H1 (cell line): ENCODE measurements around the gene WDFY4. TPM values are rescaled to one million over a fixed set of nuclear protein-coding genes. Genes with fewer than 3 reads are reported as not detected.

Source experiments
- ASH2L ChIP-seq: fragments of 200-600, 300-600 bp; sonication (generic); IDR thresholded peaks from one replicate; pipeline ENCODE4 v1.7.1; 2017; ENCODE audit warnings: low read length
- BCL11A ChIP-seq, 2 experiments: IDR thresholded peaks; one replicate each; pipeline ENCODE4 v1.6.1; 2011; ENCODE audit warnings: low read depth in 2 of 2, low read length in 2 of 2, mild to moderate bottlenecking in 2 of 2
- CHD1 ChIP-seq: IDR thresholded peaks from 2 replicates; pipeline ENCODE4 v1.6.1; 2012; ENCODE audit warnings: low read depth, low read length, improper control_type of control experiment
- GABPA ChIP-seq: IDR thresholded peaks from 2 replicates; pipeline ENCODE4 v1.6.1; 2011; ENCODE audit warnings: mild to moderate bottlenecking, low read length, moderate library complexity, borderline replicate concordance; ENCODE audit not compliant: insufficient read depth
- TAF7 ChIP-seq: optimal IDR thresholded peaks from 2 replicates; pipeline ENCODE3; 2011; ENCODE audit warnings: low read depth, mild to moderate bottlenecking, inconsistent platforms, low read length, moderate library complexity, borderline replicate concordance
- TEAD4 ChIP-seq: IDR thresholded peaks from 2 replicates; pipeline ENCODE4 v1.6.1; 2012; ENCODE audit warnings: low read depth, low read length, inconsistent platforms, mixed read lengths
- ZNF274 ChIP-seq: IDR thresholded peaks from 2 replicates; pipeline ENCODE4 v1.7.0; 2012; ENCODE audit warnings: low read length, borderline replicate concordance; ENCODE audit errors: extremely low read depth
- polyA plus RNA-seq, 7 experiments: library from polyadenylated mRNA; depleted of rRNA in 3 of 7; stranded (reverse) in 5 of 7; unstranded in 2 of 7; fragments of >200 nt in 5 of 7; fragments of 200-250 nt in 2 of 7; gene quantifications; 1 replicate in 5 of 7; 2 replicates in 1 of 7; 4 replicates in 1 of 7; pipeline versions ENCODE4 v1.2.1 to v1.2.3, GENCODE V29; 2011 to 2013; ENCODE audit warnings: missing spikeins in 2 of 7, mixed read lengths in 2 of 7
- total RNA-seq: library from RNA; stranded (reverse); fragmentation: NEBNext Ultra II Directional; extraction: Animal tissue kit (Norgen Biotek cat#: 25700); gene quantifications from 2 replicates; pipeline ENCODE4 v1.2.1, GENCODE V29; 2021
- TF ChIP-seq, protein P1 (sequence below): fragments of 300-600 bp; sonication (generic); IDR thresholded peaks from 2 replicates; pipeline ENCODE4 v1.7.1; 2012; ENCODE audit warnings: low read length, moderate library complexity, mild to moderate bottlenecking, inconsistent platforms; ENCODE audit not compliant: insufficient replicate concordance

Gene WDFY4
- total and polyA plus RNA-seq, 2 of the 8 experiments (the other 6 are each of a cell fraction or from before 2014, with no cell fraction given): not detected

DNA sequence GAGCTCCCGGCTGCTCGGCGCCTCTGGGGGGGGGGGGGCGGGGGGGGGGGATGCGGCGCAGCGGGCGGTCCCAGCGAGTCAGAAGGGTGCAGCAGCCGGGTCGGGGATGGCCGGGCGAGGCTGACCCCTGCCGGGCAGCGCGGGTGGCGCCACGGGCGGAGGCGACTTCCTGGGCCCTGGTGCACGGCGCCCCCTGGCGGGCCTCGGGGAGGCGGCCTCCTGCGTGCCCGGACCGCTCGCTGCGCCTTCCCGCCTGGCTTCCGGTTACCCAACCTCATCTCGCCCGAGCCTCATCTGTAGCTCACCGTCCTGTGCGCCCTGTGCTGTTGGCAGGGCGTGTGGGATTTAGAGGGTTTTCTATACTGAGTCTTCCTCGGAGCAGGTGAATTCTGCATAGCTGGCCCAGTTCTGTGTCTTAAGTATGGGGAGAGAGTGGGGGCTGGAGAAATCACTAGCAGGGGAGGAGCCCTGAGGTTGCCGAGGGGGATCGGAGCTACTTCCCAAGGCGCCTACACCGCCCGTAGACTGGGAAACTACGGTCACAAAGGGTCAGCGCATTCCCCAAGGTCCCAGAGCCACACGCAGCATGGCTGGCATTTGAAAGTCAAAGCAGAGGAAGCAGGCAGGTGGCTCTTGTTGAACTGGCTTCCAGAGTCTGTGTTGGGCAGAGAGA is 28.3 kb upstream of the WDFY4 start (continued):
- TF ChIP-seq BCL11A (IDR thresholded peaks at IDR 0.05; ENCODE audit: low read depth in 2 of 2, low read length in 2 of 2): no peak
- peak; percentile 3; the same call in 1 of the 2 replicates for TF ChIP-seq TEAD4
- peak; percentile 56 for TF ChIP-seq ASH2L
- peak; percentile 52; the same call in 1 of the 2 replicates for TF ChIP-seq GABPA
- TF ChIP-seq, protein P1, sequence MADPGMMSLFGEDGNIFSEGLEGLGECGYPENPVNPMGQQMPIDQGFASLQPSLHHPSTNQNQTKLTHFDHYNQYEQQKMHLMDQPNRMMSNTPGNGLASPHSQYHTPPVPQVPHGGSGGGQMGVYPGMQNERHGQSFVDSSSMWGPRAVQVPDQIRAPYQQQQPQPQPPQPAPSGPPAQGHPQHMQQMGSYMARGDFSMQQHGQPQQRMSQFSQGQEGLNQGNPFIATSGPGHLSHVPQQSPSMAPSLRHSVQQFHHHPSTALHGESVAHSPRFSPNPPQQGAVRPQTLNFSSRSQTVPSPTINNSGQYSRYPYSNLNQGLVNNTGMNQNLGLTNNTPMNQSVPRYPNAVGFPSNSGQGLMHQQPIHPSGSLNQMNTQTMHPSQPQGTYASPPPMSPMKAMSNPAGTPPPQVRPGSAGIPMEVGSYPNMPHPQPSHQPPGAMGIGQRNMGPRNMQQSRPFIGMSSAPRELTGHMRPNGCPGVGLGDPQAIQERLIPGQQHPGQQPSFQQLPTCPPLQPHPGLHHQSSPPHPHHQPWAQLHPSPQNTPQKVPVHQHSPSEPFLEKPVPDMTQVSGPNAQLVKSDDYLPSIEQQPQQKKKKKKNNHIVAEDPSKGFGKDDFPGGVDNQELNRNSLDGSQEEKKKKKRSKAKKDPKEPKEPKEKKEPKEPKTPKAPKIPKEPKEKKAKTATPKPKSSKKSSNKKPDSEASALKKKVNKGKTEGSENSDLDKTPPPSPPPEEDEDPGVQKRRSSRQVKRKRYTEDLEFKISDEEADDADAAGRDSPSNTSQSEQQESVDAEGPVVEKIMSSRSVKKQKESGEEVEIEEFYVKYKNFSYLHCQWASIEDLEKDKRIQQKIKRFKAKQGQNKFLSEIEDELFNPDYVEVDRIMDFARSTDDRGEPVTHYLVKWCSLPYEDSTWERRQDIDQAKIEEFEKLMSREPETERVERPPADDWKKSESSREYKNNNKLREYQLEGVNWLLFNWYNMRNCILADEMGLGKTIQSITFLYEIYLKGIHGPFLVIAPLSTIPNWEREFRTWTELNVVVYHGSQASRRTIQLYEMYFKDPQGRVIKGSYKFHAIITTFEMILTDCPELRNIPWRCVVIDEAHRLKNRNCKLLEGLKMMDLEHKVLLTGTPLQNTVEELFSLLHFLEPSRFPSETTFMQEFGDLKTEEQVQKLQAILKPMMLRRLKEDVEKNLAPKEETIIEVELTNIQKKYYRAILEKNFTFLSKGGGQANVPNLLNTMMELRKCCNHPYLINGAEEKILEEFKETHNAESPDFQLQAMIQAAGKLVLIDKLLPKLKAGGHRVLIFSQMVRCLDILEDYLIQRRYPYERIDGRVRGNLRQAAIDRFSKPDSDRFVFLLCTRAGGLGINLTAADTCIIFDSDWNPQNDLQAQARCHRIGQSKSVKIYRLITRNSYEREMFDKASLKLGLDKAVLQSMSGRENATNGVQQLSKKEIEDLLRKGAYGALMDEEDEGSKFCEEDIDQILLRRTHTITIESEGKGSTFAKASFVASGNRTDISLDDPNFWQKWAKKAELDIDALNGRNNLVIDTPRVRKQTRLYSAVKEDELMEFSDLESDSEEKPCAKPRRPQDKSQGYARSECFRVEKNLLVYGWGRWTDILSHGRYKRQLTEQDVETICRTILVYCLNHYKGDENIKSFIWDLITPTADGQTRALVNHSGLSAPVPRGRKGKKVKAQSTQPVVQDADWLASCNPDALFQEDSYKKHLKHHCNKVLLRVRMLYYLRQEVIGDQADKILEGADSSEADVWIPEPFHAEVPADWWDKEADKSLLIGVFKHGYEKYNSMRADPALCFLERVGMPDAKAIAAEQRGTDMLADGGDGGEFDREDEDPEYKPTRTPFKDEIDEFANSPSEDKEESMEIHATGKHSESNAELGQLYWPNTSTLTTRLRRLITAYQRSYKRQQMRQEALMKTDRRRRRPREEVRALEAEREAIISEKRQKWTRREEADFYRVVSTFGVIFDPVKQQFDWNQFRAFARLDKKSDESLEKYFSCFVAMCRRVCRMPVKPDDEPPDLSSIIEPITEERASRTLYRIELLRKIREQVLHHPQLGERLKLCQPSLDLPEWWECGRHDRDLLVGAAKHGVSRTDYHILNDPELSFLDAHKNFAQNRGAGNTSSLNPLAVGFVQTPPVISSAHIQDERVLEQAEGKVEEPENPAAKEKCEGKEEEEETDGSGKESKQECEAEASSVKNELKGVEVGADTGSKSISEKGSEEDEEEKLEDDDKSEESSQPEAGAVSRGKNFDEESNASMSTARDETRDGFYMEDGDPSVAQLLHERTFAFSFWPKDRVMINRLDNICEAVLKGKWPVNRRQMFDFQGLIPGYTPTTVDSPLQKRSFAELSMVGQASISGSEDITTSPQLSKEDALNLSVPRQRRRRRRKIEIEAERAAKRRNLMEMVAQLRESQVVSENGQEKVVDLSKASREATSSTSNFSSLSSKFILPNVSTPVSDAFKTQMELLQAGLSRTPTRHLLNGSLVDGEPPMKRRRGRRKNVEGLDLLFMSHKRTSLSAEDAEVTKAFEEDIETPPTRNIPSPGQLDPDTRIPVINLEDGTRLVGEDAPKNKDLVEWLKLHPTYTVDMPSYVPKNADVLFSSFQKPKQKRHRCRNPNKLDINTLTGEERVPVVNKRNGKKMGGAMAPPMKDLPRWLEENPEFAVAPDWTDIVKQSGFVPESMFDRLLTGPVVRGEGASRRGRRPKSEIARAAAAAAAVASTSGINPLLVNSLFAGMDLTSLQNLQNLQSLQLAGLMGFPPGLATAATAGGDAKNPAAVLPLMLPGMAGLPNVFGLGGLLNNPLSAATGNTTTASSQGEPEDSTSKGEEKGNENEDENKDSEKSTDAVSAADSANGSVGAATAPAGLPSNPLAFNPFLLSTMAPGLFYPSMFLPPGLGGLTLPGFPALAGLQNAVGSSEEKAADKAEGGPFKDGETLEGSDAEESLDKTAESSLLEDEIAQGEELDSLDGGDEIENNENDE: no peak
- TF ChIP-seq ZNF274: no peak
- TF ChIP-seq TAF7: no peak
- TF ChIP-seq CHD1: no peak
